Uterus (tissue), 4 donors: ENCODE results near the gene BACH2. TPM values are rescaled to one million over a fixed set of nuclear protein-coding genes. Genes with fewer than 3 reads are reported as not detected.

Experiments used
- DNase-seq, 2 donors: peaks; one replicate each; pipeline ENCODE4 v3.0.0-alpha.2; 2019 to 2020
- H3K27ac ChIP-seq, 2 donors: fragments of 200-600 bp; sonication (generic); 1 replicate in 1 of 2; 2 replicates in 1 of 2; pipeline ENCODE4 v1.5.1; 2016 to 2018
- H3K27me3 ChIP-seq, 2 donors: fragments of 200-600 bp; sonication (generic); one replicate each; pipeline ENCODE4 v1.5.1; 2018 to 2019; ENCODE audit warnings: control low read depth in 1 of 2
- H3K36me3 ChIP-seq, 2 donors: fragments of 200-600 bp; sonication (generic); one replicate each; pipeline ENCODE4 v1.5.1; 2019; ENCODE audit warnings: control low read depth in 1 of 2
- H3K4me1 ChIP-seq, 2 donors: fragments of 200-600 bp; sonication (generic); one replicate each; pipeline ENCODE4 v1.5.1; 2018 to 2019; ENCODE audit warnings: control low read depth in 1 of 2
- H3K4me3 ChIP-seq, 2 donors: fragments of 200-600 bp; sonication (generic); 1 replicate in 1 of 2; 2 replicates in 1 of 2; pipeline ENCODE4 v1.5.1; 2018 to 2019; ENCODE audit warnings: mild to moderate bottlenecking in 1 of 2
- H3K9me3 ChIP-seq, 2 donors: fragments of 200-600 bp; sonication (generic); one replicate each; pipeline ENCODE4 v1.5.1; 2019; ENCODE audit warnings: control low read depth in 1 of 2
- POLR2A ChIP-seq, 2 donors: fragments of 450-650 bp; IDR thresholded peaks; one replicate each; pipeline ENCODE4 v1.6.1; 2016; ENCODE audit warnings: antibody characterized with exemption in 2 of 2, mild to moderate bottlenecking in 1 of 2, moderate library complexity in 1 of 2
- intact Hi-C: fragments of 100-400 bp; cut with DNase I; formaldehyde crosslinking; loops from one replicate; pipeline ENCODE4 v1.15.1; 2023; ENCODE audit warnings: low total_unique reads
- total RNA-seq, 4 donors: library from RNA; depleted of rRNA in 3 of 4; stranded (reverse); fragments of >200 nt in 3 of 4; gene quantifications; one replicate each; pipeline versions ENCODE4 v1.1.0 to v1.2.4, GENCODE V29; 2014 to 2023
- TF ChIP-seq, protein P1 (sequence below), 4 experiments: fragments of 200-600 bp in 2 of 4; fragments of 450-650 bp in 2 of 4; sonication (generic) in 2 of 4; IDR thresholded peaks; one replicate each; pipeline ENCODE4 v1.5.1; 2016 to 2019; ENCODE audit warnings: antibody characterized with exemption in 4 of 4, mild to moderate bottlenecking in 2 of 4, moderate library complexity in 1 of 4
- donor health status: DM: yes; HTN: yes; CAD: no.

The BACH2 gene
- total RNA-seq, 4 donors from 2014 or later, result 1.3 to 15.0 (median 9.7) TPM

DNA sequence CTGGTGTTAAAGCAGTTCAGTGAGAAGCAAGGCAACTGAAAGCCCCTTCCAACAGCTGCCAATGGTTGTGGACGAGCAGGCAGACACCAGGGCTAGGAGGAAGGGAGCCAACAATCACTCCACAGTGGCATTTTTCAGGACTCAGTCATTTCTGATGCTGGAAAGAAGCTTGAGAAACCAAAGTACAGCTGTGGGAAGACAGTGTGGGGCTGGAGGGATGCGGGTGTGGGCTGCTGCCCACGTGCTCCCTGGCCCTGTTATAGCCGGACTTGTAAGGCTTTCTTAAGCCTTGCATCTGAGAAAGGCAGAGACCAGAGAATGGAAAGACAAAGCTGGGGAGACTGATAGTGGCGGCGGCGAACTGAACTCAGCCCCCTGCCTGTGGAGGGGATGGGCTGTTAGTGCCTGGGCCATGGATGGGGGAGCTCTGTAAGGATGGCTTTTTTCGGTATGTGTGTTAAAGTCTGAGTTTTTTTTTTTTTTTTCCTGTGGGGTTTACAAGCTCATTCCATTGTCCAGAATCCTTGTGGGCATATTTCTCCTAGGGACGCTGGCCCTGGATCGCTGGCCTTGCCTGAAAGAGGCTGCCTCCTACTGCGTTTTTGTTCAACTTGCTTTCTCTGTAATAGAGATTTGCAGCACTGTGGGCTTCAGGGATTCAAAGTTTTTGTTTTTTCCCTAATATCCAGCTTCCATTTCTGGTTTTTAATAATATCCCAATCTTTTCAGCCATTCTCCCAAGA lies 310.7 kb downstream of the BACH2 start:
- Histone ChIP-seq H3K4me3 (no peak overlapping the region), H3K9me3 (no peaks in the 10 kb centered on the region), H3K27me3 (no peaks in the 10 kb centered on the region), H3K36me3 (no peaks in the 10 kb centered on the region), H3K27ac (no peak overlapping the region), H3K4me1 (no peaks in the 10 kb centered on the region)
- no peak for DNase-seq
- TF ChIP-seq, protein P1, sequence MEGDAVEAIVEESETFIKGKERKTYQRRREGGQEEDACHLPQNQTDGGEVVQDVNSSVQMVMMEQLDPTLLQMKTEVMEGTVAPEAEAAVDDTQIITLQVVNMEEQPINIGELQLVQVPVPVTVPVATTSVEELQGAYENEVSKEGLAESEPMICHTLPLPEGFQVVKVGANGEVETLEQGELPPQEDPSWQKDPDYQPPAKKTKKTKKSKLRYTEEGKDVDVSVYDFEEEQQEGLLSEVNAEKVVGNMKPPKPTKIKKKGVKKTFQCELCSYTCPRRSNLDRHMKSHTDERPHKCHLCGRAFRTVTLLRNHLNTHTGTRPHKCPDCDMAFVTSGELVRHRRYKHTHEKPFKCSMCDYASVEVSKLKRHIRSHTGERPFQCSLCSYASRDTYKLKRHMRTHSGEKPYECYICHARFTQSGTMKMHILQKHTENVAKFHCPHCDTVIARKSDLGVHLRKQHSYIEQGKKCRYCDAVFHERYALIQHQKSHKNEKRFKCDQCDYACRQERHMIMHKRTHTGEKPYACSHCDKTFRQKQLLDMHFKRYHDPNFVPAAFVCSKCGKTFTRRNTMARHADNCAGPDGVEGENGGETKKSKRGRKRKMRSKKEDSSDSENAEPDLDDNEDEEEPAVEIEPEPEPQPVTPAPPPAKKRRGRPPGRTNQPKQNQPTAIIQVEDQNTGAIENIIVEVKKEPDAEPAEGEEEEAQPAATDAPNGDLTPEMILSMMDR (IDR thresholded peaks at IDR 0.05), result no peak
- TF ChIP-seq POLR2A (IDR thresholded peaks at IDR 0.05), result no peak
- intact Hi-C loops, result no loop called here

DNA sequence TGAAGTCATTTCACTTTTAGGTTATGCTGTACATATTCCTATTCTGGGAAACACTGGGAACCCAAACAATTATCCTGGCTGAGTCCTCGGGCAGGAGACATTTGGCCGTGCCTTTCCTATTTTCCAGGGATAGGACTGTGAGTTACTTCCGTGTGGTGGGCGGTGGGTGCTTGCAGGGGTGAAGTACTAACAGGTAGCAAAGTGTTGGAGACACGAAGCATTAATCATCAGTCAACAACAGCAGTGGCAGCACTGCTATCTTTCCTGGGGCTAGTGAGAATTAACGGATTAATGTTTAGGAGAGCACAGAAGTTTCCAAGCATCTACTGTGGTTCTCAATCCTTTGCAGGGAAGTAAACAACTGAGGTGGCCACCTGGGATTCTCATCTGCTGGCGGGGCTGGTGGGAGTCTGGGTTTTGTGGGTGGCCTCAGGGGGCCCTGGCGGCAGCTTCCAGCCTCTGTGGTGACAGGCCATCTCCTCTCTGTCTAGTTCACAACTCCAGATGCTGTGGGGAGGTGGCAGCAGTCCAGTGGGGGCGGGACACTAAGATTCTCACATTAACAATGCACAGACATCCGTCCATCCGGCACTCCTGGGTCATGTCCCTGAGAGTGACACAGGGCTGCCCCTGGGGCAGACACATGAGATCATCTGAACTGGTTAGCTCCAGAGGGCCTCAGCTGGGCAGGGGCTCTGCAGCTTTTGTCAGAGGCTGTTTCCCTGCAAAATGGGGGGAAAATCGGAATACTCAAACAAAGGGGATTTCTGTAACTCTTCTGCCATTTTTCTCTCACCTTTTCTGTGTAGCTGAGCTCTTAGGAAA lies 311.5 kb downstream of the BACH2 start:
- Histone ChIP-seq H3K4me1 (no peaks in the 10 kb centered on the region), H3K36me3 (no peaks in the 10 kb centered on the region), H3K27ac (no peak overlapping the region), H3K4me3 (no peak overlapping the region), H3K9me3 (no peaks in the 10 kb centered on the region), H3K27me3 (no peaks in the 10 kb centered on the region)
- peak in 1 of 2 donors; percentile 35 for DNase-seq
- intact Hi-C loops, result no loop called here
- TF ChIP-seq, protein P1 (IDR thresholded peaks at IDR 0.05), result no peak

- intact Hi-C loops, result no loop called here
- no peak overlapping the region for H3K4me3 ChIP-seq
Observed at GRCh38 chr6:89980353-89980752, 316.3 kb downstream of the BACH2 start.

DNA sequence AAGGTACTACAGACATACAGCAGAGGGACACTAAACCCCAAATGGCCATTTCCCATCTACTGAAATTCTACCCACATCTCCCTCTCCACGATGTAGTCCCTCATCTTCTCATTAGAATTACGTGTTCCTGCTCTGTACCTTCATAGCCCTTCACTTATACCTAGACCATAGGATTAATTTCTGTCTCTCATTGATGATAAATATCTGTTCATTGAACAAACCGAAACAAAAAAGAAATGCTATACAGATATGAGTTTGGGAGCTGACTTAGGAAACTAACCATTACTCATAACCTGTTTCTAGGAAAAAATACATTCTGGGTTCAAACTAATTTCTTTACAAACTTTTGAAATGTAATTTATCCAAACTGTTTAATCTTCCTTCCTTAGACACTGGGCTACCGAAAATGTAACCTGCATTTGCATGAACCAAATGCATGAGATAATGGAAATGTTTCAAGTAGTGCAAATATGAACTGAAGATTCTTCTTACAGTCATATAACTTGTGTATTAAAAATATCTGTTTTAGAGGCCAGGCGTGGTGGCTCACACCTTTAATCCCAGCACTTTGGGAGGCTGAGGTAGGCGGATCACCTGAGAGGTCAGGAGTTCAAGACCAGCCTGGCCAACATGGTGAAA lies 317.0 kb downstream of the BACH2 start:
- no peak for DNase-seq
- no peaks in the 10 kb centered on the region for H3K4me1 ChIP-seq
- H3K9me3 ChIP-seq, result no peaks in the 10 kb centered on the region
- H3K27ac ChIP-seq, result no peak overlapping the region
- no peaks in the 10 kb centered on the region for H3K36me3 ChIP-seq
- no peak overlapping the region for H3K4me3 ChIP-seq
- no peaks in the 10 kb centered on the region for H3K27me3 ChIP-seq
- TF ChIP-seq, protein P1 (IDR thresholded peaks at IDR 0.05), result no peak
- TF ChIP-seq POLR2A (IDR thresholded peaks at IDR 0.05), result no peak
- intact Hi-C loops, result no loop called here

More at GRCh38 chr6:89980353-89980752, 316.3 kb downstream of the BACH2 start:
- Histone ChIP-seq H3K9me3 (no peaks in the 10 kb centered on the region), H3K4me1 (no peaks in the 10 kb centered on the region), H3K36me3 (no peaks in the 10 kb centered on the region), H3K27ac (no peak overlapping the region), H3K27me3 (no peaks in the 10 kb centered on the region)
- no peak for DNase-seq
- TF ChIP-seq, protein P1 (IDR thresholded peaks at IDR 0.05), result no peak
- TF ChIP-seq POLR2A (IDR thresholded peaks at IDR 0.05), result no peak

DNA sequence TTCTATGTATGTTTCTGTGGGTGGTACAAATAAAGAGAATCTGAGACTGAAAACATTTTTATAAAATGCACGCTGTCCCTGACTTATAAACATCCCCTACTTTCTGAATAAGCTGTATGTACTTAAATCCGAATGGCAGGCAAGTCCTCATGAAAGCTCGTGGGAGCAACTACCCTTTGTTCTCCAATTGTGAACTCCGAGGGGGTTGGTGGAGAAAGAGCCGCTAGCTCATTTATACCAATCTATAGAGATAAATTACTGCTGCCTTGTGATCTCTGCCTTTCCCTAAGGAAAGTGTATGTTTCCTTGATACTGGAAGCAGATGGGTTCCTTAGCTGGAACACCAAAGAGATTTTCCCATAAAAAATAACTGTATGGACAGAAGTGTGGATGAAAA lies 317.9 kb downstream of the BACH2 start:
- H3K36me3 ChIP-seq, result no peaks in the 10 kb centered on the region
- H3K27me3 ChIP-seq, result no peaks in the 10 kb centered on the region
- DNase-seq, result no peak
- H3K9me3 ChIP-seq, result no peaks in the 10 kb centered on the region
- no peaks in the 10 kb centered on the region for H3K4me1 ChIP-seq
- no peak overlapping the region for H3K27ac ChIP-seq
- TF ChIP-seq, protein P1 (IDR thresholded peaks at IDR 0.05), result no peak
- TF ChIP-seq POLR2A (IDR thresholded peaks at IDR 0.05), result no peak
- no peak overlapping the region for H3K4me3 ChIP-seq
- intact Hi-C loops, result no loop called here
